Occipital lobe (tissue), 3 donors: ENCODE data around the gene NHLH1. TPM values are rescaled to one million over a fixed set of nuclear protein-coding genes. Genes with fewer than 3 reads are reported as not detected.

Experiments
- DNase-seq: peaks from one replicate; lab custom pipeline; 2025; lab: John Stamatoyannopoulos, UW
- small RNA-seq: library from RNA; depleted of rRNA; stranded (forward); fragments of <200 nt; gene quantifications from one replicate; pipeline ENCODE3, GENCODE V24; 2014
- total RNA-seq: library from RNA; depleted of rRNA; stranded (reverse); fragments of >200 nt; gene quantifications from one replicate; pipeline ENCODE4 v1.2.3, GENCODE V29; 2014

The NHLH1 gene
- total RNA-seq, 1 donor from 2014 or later = 0.62 TPM

GRCh38 chr1:160410406-160411005, 43.6 kb downstream of the NHLH1 start:
- no peak for DNase-seq

- no peak for DNase-seq
Observed at GRCh38 chr1:160411271-160412027, 44.6 kb downstream of the NHLH1 start.

- DNase-seq = no peak
Observed at GRCh38 chr1:160412028-160412362, 45.1 kb downstream of the NHLH1 start.

- no peak for DNase-seq
Observed at GRCh38 chr1:160413716-160414115, 46.8 kb downstream of the NHLH1 start.

GRCh38 chr1:160414881-160415280, 48.0 kb downstream of the NHLH1 start:
- DNase-seq = no peak

- no peak for DNase-seq
Observed at GRCh38 chr1:160415696-160416290, 48.9 kb downstream of the NHLH1 start.

- DNase-seq = no peak
Observed at GRCh38 chr1:160416369-160416768, 49.5 kb downstream of the NHLH1 start.

GRCh38 chr1:160418483-160418882, 51.6 kb downstream of the NHLH1 start:
- no peak for DNase-seq

GRCh38 chr1:160419150-160419837, 52.4 kb downstream of the NHLH1 start:
- no peak for DNase-seq

GRCh38 chr1:160419838-160420169, 52.9 kb downstream of the NHLH1 start:
- DNase-seq = no peak

- no peak for DNase-seq
Observed at GRCh38 chr1:160420881-160421842, 54.3 kb downstream of the NHLH1 start.

- no peak for DNase-seq
Observed at GRCh38 chr1:160421881-160422280, 55.0 kb downstream of the NHLH1 start.

Small RNAs within 50 kb of the gene (small RNA-seq; reads per million reads assigned to genes)
- gene RF00019 (not detected), gene RNU4-42P (0.15 reads per million)

Other genes starting within 250 kb of the NHLH1 start
- 0.31 TPM for gene ATP1A4, start 215.5 kb upstream of the NHLH1 start, total RNA-seq
- 3.4 TPM for gene CASQ1, start 176.5 kb upstream of the NHLH1 start, total RNA-seq
- 99.0 TPM for gene PEA15, start 161.7 kb upstream of the NHLH1 start, total RNA-seq
- 64.6 TPM for gene DCAF8, start 104.5 kb upstream of the NHLH1 start, total RNA-seq
- 32.9 TPM for gene PEX19, start 81.9 kb upstream of the NHLH1 start, total RNA-seq
- gene COPA, start 23.8 kb upstream of the NHLH1 start, total RNA-seq = 143 TPM
- gene NCSTN, start 23.7 kb upstream of the NHLH1 start, total RNA-seq = 25.9 TPM
- 12.5 TPM for gene VANGL2, start 33.5 kb downstream of the NHLH1 start, total RNA-seq
- gene SLAMF6, start 156.2 kb downstream of the NHLH1 start, total RNA-seq = not detected
- 2.2 TPM for gene CD84, start 212.4 kb downstream of the NHLH1 start, total RNA-seq